G401 (cell line): ENCODE data around the gene CDC42BPB. TPM values are rescaled to one million over a fixed set of nuclear protein-coding genes. Genes with fewer than 3 reads are reported as not detected.

Experiments
- DNase-seq: peaks from one replicate; pipeline ENCODE4 v3.0.0-alpha.2; 2015; ENCODE audit warnings: low spot score
- in situ Hi-C: cut with HindIII; loops from 2 replicates; pipeline ENCODE4 v1.10.0; 2016; ENCODE audit warnings: low sequenced_read_pairs, mixed read lengths
- total RNA-seq: library from RNA; depleted of rRNA; stranded (reverse); fragments of >200 nt; shearing (Covaris generic); gene quantifications from 2 replicates; pipeline ENCODE4 v1.2.3, GENCODE V29; 2014

Gene CDC42BPB
- total RNA-seq, 1 experiment from 2014 or later = 17.0 TPM

DNA sequence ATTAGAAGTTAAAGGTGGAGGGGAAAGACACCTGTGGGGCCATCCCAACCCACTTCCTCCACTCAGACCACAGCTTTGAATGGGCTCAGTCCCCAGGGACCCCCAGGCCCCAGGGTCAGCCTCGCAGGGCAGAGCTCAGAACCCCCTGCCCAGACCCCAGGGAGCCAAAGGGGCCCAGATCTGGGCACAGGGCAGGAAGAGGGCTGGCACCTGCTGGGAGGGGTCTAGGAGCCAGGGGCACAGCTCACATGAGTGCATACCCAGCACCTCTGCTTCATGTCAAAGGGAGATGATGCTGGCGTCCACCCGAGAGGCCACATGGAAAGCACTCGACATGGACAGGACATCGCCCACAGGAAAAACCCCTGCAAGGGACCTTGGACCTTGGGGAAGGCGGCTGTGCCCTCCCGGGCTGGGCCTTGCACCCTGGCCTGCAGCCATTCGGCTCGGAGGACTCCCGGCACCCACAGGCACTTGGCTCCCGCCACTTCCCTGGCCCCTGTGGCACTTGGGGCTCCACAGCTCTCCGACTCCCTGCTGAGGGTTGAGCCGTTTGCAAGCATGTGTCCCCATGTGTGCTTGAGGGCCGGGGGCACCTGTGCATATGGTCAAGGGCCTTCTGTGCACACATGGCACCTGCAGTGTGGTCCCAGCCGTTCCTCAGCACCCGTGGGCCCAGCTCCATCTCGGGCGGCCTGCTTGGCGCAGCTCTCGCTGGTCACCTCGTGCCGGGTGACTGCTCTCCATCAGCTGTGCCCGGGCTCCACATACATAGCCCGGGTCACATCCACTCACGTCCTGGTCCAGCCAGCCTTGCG, 142.7 kb downstream of the CDC42BPB start:
- no peak for DNase-seq
- in situ Hi-C loops = no loop called here

DNA sequence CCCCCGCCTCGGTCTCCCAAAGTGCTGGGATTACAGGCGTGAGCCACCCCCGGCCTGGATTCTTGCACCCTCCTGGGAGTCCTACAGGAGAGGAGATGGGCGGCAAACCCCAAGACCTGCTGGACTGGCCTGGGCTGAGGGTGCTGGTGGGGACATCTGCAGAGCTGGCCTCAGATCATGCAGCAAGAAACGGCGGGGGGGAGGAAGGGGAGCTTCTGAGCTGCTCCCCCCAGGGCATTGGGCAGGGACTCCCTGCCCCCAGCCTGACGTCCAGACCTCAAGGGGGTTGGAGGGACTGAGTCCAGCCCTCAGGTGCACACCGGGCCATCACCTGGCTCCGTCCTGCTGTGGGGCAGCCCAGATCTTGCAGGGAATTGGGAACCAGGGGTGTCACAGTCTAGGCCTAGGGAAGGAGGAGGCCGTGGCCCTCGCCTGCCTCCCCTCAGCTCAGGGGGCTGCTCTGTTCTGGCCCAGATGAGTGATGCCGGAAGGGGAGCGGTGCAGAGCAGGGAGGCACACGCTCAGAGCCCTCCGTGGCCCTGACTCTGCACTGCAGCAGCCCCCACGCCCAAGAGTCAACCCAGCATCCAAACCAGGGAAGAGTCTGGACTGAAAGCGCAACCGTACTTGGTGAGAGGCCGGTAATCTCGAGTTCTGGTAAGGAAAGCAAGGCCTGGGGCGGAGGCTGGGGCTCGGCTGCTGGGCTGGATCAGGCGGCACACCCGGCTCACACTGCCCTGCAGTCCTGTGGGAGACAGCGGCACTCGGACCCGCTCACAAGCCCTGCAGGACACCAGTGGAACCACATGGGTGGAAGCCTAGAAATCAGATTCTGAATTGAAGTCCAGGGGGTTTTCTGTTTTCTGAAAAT, 143.8 kb downstream of the CDC42BPB start:
- in situ Hi-C loops = no loop called here
- DNase-seq = no peak

DNA sequence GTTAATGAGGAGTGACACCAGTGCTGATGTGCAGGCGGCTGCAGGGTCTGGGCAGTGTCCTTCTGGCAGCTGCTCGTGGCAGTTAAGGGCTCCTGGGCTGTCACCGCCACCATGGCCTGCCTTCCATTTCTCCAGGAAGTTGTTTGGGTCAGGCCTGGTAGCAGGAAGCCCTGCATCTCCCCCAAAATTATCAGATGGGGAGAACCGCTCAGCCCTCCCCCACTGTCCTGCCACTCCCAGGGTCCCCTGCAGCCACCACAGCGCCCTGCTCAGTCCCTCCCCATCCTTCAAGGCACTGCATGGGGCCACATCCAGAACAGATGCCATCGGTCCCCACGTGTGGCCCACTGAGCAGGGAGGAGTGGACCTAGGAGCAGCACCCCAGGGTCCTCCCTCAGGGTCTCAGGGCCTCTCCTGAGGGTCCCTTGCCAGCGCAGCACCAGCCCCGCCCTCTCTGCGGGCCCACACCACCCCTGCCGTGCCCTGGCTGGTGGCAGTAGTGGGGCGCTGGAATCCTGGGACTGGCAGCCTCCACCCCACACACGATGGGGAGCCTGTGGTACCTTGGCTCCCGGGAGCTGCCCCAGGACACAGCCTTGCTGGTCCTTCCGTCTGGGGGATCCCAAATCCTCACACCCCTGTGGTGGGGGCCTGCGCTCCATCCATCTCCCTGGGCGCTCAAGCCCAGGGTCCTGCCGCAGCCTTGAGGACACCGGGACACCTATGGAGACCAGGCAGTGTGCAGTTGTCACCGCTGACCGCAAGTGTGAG, 145.2 kb downstream of the CDC42BPB start:
- in situ Hi-C loops = no loop called here
- DNase-seq = no peak

DNA sequence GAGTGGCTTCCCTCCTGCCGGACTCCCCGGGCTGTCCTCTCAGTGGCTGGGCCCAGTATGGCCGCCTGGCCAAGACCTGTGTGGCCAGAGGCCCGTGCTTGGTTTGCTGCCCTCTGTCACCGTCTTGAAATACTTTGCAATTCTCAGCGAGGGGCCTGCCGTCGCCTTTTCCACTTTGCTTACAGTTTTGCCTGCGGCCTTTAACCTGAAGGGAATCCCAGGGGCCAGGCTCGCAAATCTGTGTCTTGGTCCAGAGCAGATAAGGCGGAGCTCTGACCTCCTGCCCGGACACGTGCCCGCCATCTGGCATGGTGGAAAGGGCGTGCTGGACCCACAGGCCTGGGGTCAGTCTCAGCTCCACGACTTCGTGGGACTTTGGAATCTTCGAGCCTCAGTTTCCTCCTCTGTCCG, 145.8 kb downstream of the CDC42BPB start:
- DNase-seq = no peak
- in situ Hi-C loops = no loop called here

DNA sequence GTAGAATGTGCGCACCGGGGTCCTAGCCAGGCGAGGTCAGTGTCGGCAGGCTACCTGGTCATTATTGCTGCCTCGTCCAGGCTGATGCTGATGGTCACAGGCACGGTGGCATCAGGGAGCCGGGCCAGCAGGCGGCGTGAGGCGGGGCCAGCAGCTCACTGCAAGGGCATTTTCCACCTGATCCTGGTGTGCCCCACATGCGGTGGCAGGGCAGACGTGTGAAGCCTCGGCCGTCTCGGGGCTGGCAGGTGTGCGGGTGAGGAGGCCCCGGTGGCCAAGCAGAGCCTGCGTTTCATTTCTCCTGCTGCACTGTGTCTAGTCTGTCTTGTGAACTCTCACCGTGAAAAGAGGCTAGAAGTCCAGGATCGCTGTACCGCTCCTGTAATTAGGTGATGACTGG, 146.9 kb downstream of the CDC42BPB start:
- no peak for DNase-seq
- in situ Hi-C loops = no loop called here

DNA sequence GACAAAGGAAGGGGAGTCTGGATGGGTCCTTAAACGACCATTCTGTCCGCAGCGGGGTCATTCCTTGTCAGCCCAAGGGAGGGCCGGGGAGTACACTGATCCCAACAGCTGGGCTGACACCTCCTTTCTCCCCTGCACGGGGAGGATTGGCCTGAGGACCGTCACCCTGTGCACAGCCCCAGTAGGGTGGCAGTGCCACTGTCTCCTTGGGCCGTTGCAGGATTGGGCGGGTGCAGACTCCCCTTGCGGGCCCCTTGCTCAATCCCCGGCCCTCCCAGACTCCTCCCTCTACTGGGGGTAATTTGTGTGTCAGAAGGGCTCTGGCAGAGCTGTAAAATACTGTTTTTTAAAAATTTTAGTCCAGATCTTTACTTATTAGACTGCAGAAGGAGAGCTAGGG, 147.4 kb downstream of the CDC42BPB start:
- in situ Hi-C loops = no loop called here
- no peak for DNase-seq

DNA sequence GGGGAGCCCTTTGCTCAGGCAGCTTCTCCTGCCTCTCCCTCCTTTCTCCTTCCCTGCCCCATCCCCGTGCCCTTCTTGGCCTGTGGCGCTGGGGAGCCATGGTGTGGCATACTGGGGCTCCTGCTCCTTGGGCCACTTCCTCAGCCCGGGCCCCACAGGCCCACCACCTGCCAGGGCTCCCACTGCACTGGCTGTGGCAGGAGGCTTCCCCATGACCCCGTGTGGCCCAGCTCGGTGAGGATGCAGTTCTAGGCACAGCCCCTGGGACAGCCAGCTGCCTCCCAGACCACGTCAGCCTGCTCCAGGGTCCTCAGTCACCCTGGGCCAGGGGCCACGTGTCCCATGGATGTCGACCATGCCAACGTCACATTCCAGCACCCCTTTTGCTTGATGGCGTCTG, 147.9 kb downstream of the CDC42BPB start:
- in situ Hi-C loops = no loop called here
- DNase-seq = no peak

DNA sequence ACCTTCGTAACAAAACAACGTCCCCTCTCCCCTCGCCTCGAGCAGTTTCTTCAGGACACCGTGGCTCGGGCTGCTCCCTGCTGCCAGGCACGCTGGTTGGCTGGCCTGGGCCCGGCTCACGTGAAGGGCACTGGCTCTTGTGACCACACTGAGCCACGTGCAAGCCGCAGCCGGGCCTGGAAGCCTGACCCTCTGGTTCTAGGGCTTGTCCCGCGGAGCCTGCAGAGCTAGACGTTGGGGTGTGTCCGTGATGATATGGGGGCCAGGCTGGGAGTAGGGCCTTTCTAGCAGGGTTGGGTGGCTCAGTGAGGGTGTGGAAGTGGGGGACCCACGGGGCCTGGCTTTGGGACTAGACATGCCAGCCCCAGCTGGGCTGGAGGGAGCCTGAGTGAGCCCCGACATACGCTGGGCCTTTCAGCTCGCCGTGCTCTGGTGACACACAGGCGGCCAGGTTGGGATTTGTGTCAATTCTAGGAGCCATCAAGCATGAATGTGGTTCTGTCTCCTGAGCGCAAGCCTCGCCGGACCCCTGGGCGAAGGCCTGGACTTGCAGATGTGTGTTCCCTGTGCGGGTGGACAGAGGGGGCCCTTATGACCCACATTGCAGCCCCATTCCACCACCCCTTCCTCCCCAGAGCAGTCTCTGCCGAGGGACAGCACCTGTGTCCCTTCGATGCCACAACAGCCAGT, 148.4 kb downstream of the CDC42BPB start:
- no peak for DNase-seq
- in situ Hi-C loops = no loop called here

DNA sequence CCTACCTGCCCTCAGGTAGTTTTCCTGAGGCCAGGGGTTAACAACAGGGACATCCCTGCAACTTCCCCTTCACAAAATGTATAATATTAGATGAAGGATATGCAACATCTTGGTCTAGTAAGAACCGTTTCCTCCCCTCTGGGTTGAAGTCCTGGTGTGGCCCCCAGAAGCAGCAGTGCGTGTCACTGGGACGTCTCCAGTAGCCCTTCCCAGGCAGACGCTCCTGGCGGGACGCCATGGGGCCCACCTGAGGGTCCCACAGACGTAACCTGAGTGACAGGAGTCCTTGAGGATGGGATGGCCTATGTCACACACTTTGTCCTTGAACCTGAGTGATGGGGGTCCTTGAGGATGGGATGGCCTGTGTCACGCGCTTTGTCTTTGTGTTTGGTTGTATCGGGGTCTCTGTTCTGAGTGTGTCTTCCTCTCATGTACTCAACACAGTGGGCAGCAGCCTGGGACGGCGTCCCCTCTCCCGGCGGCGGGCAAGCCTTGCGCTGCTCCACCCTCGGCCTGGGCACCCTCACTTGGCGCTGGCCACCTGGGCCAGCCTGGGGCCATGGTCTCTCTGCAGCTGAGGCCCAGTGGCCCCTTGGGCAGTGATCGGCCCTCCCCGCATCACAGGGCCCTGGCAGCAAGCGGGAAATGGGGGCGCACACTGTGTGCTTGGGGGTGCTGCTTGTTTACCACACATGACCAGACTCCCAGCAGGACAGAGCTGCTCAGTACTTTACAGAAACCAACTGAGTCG, 149.2 kb downstream of the CDC42BPB start:
- in situ Hi-C loops = no loop called here
- DNase-seq = no peak

DNA sequence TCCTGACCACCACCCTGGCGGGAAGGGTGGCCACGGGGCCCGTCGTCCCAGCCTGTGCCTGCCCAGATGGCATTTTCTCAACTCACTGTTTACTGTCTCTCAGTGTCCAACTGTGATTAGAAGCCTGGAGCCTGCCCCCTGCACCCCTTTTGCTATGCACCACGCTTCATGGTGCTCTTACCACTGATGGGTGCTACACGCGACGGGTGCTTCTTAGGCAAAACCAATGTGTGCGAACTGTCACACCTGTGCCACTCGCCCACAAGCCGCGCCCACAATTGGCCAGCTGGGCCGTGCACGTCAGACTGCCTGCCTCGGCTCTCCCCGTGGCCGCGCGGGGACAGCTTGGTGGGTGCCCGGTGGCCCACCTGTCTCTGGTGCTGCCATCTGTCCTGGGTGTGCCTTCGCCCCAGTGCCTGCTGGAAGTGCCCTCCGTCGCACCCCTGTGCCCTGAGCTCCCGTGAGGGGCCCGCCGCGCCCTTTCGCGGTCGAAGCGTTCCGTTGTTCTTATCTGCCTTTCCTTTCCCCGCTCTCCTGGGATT, 150.0 kb downstream of the CDC42BPB start:
- DNase-seq = no peak
- in situ Hi-C loops = no loop called here

DNA sequence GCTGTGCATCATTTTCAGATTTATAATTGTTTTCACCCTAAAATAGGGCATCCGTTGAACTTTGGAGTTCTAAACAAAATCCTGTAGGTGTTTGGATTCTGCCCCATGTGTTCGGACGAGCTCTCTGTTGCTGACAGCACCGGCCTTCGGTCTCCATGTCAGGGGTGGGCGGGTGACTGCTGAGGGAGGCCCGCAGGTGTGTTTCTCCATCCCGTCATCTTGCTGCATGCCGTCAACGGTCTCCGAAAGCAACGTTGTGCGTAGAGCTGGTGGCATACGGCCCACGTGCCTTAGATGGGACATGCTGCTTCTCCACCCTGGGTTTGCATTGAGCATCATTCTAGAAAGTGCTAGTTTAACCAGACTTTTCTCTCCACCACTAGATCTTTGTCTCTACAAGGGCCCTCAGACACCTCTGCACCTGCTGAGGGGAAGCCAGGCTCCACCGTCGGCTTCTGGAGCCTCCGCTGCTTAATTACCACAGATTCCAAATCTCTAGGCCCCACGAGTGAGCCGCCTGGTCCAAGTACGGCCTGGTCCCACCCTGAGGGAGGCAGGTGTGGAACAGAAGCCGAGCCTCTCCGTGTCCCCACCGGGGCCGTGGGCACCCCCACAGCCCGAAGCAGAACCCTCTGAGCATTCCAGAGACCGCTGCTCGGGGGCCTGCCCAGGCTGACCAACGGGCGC, 150.6 kb downstream of the CDC42BPB start:
- no peak for DNase-seq
- in situ Hi-C loops = no loop called here

DNA sequence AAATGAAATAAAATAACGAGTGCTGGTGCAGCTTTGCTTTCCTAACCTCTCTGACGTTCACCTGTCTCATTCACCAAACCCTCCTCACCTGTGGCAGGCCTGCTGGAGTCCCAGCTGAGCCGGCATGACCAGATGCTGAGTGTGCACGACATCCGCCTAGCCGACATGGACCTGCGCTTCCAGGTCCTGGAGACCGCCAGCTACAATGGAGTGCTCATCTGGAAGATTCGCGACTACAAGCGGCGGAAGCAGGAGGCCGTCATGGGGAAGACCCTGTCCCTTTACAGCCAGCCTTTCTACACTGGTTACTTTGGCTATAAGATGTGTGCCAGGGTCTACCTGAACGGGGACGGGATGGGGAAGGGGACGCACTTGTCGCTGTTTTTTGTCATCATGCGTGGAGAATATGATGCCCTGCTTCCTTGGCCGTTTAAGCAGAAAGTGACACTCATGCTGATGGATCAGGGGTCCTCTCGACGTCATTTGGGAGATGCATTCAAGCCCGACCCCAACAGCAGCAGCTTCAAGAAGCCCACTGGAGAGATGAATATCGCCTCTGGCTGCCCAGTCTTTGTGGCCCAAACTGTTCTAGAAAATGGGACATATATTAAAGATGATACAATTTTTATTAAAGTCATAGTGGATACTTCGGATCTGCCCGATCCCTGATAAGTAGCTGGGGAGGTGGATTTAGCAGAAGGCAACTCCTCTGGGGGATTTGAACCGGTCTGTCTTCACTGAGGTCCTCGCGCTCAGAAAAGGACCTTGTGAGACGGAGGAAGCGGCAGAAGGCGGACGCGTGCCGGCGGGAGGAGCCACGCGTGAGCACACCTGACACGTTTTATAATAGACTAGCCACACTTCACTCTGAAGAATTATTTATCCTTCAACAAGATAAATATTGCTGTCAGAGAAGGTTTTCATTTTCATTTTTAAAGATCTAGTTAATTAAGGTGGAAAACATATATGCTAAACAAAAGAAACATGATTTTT, 151.9 kb downstream of the CDC42BPB start:
- in situ Hi-C loops = no loop called here
- DNase-seq = no peak

DNA sequence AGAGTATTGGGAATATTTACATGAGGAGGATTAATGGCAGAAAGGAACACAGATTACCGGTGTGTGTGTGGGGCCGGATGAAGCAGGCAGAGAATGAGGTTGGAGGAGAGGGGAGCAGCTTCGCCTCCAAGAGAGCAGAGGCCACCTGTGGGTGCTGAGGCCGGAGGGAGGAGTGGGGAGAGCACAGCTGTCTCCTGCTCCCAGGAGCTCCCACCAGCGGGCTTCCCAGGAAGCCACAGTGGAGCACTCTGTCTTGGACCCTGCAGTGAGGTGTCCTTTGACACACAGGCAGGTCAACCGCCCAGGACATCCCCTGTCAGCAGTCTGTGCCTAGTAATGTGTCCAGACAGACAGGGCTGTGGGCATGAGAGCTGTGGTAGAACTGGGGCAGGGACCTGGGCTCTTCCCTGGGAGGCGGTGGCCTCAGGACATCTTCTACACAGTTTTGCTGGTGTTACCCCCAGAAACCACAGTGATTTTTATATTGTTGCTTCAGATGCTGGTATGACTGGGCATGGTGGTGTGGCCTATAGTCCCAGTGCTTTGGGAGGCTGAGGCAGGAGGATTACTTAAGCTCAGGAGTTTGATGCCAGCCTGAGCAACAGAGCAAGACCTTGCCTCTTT, 153.3 kb downstream of the CDC42BPB start:
- no peak for DNase-seq
- in situ Hi-C loops = no loop called here

DNA sequence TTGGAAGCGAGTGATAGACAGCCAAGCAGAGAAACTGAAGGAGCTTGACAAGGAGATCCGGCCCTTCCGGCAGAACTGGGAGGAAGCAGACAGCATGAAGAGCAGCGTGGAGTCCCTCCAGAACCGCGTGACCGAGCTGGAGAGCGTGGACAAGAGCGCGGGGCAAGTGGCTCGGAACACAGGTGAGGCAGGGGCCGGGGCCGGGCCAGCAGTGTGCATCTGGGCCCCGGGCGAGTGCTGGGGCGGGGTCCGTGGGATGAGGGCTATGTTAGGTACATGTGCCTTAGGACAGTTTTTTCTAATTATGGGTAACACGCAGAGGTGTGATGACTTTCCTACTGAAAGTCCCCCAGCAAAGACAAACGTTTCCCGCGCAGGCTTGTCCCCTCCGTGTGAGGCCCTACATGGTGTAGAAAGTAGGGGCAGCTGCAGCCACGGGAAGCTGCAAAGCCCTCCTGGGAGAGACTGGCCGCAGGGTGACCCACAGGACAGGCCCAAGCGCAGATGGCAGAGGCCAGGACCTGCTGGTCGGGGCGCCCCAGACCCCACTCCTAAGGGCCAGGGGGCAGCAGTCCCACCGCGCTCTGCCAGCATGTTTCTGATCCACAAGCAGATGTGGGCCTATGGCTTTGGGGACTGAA, 154.0 kb downstream of the CDC42BPB start:
- in situ Hi-C loops = no loop called here
- no peak for DNase-seq

DNA sequence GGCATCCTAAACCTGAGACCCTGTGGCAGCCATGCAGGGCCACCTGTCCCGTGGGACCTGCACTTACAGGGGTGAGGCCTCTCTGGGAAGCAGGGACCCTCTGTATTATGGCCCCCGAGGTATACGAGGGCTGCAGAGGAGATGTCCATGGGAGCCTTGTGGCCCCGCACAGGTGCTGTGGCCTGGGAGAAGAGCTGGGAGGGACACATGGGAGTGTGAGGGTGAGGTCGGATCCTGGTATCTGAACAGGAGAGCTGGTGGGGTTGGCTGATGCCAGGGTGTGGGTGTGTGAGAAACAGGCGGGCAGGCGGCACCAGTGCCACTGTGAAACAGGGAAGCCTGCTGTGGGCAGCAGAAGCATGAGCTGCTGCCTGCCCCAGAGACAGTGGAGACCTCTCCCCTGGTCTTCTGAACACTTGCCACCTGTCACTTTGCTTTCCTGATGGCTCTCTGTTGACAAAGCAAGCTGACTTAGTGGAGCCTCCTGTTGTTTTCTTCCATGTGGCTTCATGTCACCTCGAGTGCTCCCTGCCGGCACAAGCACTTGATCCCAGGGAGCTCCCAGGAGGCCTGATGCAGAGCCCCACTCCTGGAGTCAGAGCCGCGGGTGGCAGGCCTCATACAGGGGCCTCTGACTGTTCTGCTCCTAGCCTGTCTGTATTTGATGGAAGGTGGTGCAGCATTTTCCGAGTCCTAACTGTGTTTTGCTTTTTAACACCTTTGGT, 154.7 kb downstream of the CDC42BPB start:
- in situ Hi-C loops = no loop called here

More for the DNA sequence above, 154.7 kb downstream of the CDC42BPB start:
- no peak for DNase-seq
